Nephron (organoid): ENCODE measurements around the gene EPHA1.

ENCODE experiments used
- H3K27ac Mint-ChIP-seq, 3 experiments: 2 replicates each; pipeline ENCODE4 v1.8.0; 2020; ENCODE audit warnings: mixed read lengths in 3 of 3, mild to moderate bottlenecking in 2 of 3, moderate library complexity in 1 of 3
- H3K27me3 Mint-ChIP-seq: 2 replicates; pipeline ENCODE4 v1.8.0; 2021; ENCODE audit warnings: low read depth, mild to moderate bottlenecking, moderate library complexity, mixed read lengths
- H3K36me3 Mint-ChIP-seq: 2 replicates; pipeline ENCODE4 v1.8.0; 2020; ENCODE audit warnings: low read depth, mixed read lengths
- H3K4me1 Mint-ChIP-seq: 2 replicates; pipeline ENCODE4 v1.8.0; 2020; ENCODE audit warnings: mixed read lengths
- H3K4me3 Mint-ChIP-seq, 3 experiments: 2 replicates each; pipeline ENCODE4 v1.8.0; 2020; ENCODE audit warnings: mild to moderate bottlenecking in 3 of 3, mixed read lengths in 3 of 3, moderate library complexity in 2 of 3
- H3K9me3 Mint-ChIP-seq: 2 replicates; pipeline ENCODE4 v1.8.0; 2020; ENCODE audit warnings: mixed read lengths
- TF ChIP-seq, protein P1 (sequence below), 3 experiments: fragments of 200-600 bp; sonication (generic); IDR thresholded peaks; one replicate each; pipeline ENCODE4 v1.5.0; 2021; ENCODE audit warnings: antibody characterized with exemption in 3 of 3; ENCODE audit not compliant: unreplicated experiment in 3 of 3

EPHA1 gene

DNA sequence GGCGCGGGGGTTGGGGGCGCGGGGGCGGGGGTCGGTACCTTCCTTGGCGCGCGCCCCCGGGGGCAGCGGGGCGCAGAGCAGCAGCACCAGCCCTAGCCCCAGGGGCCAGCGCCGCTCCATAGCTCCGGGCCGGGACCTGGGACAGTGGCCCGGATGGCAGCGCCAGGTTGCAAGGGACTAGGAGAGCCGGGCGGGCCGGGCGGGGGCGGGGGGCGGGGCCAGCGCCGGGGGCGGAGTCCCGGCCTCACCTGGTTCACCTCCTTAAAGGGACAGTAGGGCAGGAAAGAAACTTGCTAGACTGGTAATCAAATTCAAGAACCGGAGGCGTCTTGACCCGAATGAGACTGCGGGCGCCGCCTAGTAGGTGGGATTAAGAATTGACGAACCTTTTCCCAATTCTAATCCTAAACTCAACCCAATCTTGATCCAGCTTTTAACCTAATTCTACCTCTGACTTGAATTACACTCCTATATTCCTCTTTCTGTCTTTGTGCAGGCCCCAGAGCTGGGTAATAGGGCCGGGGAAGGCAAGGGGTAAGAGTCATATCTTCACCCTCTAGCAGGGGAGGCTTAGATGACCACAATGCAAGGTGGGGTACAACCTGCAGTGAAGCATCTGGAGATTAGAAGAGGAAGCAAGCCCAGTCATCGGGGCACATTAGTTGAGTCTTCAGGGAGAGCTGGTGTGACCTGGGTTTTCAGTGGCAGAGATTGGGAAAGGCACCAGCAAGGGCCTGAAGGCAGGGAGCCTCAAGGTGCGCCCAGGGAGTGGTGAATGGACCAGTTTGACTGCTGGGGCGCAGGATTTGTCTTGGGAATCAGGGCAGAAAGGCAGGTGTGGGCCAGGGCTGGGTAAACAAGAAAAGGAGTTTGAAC, at the start of gene EPHA1:
TSS of gene EPHA1 (minus strand) at position 171 of the 876 bp plus-strand sequence. CDS start at position 120, 51 bp downstream.
- TF ChIP-seq, protein P1, sequence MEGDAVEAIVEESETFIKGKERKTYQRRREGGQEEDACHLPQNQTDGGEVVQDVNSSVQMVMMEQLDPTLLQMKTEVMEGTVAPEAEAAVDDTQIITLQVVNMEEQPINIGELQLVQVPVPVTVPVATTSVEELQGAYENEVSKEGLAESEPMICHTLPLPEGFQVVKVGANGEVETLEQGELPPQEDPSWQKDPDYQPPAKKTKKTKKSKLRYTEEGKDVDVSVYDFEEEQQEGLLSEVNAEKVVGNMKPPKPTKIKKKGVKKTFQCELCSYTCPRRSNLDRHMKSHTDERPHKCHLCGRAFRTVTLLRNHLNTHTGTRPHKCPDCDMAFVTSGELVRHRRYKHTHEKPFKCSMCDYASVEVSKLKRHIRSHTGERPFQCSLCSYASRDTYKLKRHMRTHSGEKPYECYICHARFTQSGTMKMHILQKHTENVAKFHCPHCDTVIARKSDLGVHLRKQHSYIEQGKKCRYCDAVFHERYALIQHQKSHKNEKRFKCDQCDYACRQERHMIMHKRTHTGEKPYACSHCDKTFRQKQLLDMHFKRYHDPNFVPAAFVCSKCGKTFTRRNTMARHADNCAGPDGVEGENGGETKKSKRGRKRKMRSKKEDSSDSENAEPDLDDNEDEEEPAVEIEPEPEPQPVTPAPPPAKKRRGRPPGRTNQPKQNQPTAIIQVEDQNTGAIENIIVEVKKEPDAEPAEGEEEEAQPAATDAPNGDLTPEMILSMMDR (IDR thresholded peaks at IDR 0.05; ENCODE audit: unreplicated experiment in 3 of 3): peak; percentile 37 to 46 (median 45)
- peak within 1 kb of the TSS; percentile 1 to 77 (median 44) for H3K27ac Mint-ChIP-seq
- peaks cover 14% of the 10 kb centered on the region for H3K27me3 Mint-ChIP-seq
- H3K4me3 Mint-ChIP-seq: peak within 1 kb of the TSS; percentile 67 to 80 (median 76)
- peaks cover 71% of the 10 kb centered on the region for H3K4me1 Mint-ChIP-seq
- H3K9me3 Mint-ChIP-seq: no peaks in the 10 kb centered on the region
- no peaks in the 10 kb centered on the region for H3K36me3 Mint-ChIP-seq

DNA sequence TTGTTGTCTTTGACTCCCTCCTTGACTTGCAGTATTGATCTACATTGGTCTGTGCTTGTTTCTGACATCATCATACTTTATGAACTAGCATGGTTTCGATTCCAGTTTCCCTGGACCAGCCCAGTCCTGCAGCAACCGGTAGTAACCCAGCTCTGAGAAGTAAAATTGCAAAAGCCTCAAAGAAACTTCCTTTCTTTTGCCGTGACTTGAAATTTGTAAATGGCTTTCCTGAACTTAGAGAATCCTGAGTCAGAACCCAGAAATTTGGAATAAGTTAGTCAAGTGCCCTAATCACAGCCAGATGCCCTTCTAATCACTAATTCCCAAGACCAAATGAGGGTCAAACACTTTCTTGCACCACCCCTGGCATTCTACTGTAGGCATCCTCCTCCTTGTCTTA, 49.6 kb upstream of the EPHA1 start:
- no peaks in the 10 kb centered on the region for H3K4me1 Mint-ChIP-seq
- TF ChIP-seq, protein P1 (IDR thresholded peaks at IDR 0.05; ENCODE audit: unreplicated experiment in 3 of 3): no peak
- no peak overlapping the region for H3K27ac Mint-ChIP-seq
- H3K27me3 Mint-ChIP-seq: peaks cover 4% of the 10 kb centered on the region
- peaks cover 3% of the 10 kb centered on the region for H3K9me3 Mint-ChIP-seq
- H3K36me3 Mint-ChIP-seq: no peaks in the 10 kb centered on the region
- H3K4me3 Mint-ChIP-seq: no peak overlapping the region

DNA sequence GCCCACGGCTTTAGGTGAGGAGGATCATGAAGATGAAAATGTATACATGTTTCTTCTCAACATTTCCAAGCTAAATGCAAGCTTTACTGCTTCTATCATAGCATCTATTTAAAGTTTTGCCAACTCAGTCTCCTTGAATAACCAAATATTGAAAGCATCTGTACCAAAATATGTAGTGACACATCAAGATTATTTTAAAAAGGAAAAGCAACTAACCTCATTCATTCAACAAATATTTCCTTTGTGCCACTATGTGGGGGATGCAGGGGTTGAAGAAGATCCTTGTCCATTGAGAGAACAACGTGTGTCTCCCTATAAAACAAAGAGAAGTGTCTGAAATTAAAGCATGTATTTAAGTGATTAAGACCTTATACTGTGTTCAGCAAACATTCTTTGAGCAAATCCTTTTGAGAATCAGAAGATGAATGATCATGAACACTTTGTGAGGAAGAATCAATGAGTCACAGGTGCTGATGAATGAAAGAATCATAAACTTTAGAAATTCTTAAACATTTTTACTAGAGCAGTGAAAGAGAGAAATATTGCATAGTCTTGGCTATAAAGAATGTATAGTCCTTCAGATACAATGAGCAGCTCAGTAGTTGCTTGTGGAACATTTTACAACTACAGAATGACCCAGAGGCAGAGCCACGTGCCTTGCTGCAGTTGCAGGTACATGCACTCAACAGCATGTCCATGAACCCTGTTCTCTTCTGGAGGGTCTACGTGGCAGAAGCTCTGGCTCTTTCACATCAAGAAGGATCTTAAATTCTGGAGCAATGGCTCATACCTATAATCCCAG, 48.5 kb upstream of the EPHA1 start:
- Mint-ChIP-seq H3K27me3 (peaks cover 4% of the 10 kb centered on the region), H3K9me3 (no peaks in the 10 kb centered on the region), H3K36me3 (no peaks in the 10 kb centered on the region), H3K4me1 (no peaks in the 10 kb centered on the region), H3K27ac (no peak overlapping the region), H3K4me3 (no peak overlapping the region)
- TF ChIP-seq, protein P1 (IDR thresholded peaks at IDR 0.05; ENCODE audit: unreplicated experiment in 3 of 3): no peak

DNA sequence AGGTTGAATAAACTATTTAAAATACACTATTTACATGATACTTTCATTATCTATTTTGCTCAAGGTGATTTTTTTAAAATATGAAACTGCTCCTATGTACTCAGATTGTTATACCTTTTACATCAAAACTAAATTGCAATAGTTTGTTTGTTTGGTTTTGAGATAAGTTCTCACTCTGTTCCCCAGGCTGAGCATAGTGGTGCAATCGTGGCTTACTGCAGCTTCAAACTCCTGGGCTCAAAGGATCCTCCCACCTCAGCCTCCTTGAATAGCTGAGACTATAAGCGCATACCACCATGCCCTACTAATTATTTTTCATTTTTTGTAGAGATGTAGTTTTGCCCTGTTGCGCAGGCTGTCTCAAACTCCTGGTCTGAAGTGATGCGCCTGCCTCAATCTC, 47.3 kb upstream of the EPHA1 start:
- H3K36me3 Mint-ChIP-seq: no peaks in the 10 kb centered on the region

DNA sequence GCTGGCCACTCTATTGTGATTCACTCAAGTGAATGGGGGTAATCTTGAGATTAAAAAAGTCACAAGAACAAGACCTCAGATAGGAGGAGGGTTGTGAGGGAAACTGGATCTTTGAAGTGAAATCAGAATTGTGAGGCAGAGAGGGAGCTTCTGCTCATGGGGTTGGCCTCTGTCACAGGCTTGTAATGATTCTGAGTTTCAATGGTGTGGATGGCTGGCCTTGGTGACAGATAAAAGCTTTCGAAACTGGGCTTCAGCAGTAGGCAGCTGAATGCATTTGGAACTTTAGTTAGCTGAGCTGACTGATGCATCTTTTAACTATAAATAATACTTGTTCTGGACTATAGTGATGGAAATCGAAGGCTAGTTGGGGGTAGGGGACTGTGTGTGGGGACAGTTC, 46.8 kb upstream of the EPHA1 start:
- no peaks in the 10 kb centered on the region for H3K4me1 Mint-ChIP-seq
- H3K4me3 Mint-ChIP-seq: no peak overlapping the region
- TF ChIP-seq, protein P1 (IDR thresholded peaks at IDR 0.05; ENCODE audit: unreplicated experiment in 3 of 3): no peak
- H3K27me3 Mint-ChIP-seq: peaks cover 4% of the 10 kb centered on the region
- H3K9me3 Mint-ChIP-seq: no peaks in the 10 kb centered on the region
- no peak overlapping the region for H3K27ac Mint-ChIP-seq
- no peaks in the 10 kb centered on the region for H3K36me3 Mint-ChIP-seq

More for the DNA sequence above, 47.3 kb upstream of the EPHA1 start:
- Mint-ChIP-seq H3K27me3 (peaks cover 4% of the 10 kb centered on the region), H3K27ac (no peak overlapping the region), H3K4me3 (no peak overlapping the region), H3K9me3 (no peaks in the 10 kb centered on the region), H3K4me1 (no peaks in the 10 kb centered on the region)
- TF ChIP-seq, protein P1 (IDR thresholded peaks at IDR 0.05; ENCODE audit: unreplicated experiment in 3 of 3): no peak
